ENCODE data around the gene RAB17. TPM values are rescaled to one million over a fixed set of nuclear protein-coding genes. Genes with fewer than 3 reads are reported as not detected.
A peak's percentile ranks its signal among the peaks of the same experiment; 100 is the strongest.

RAB17 gene
- total and polyA plus RNA-seq, 2 donors from 2014 or later = 59.1 to 151 TPM

GRCh38 chr2:237592425-237592980, 2.0 kb upstream of the RAB17 start:
- no peak for FAIRE-seq
- Histone ChIP-seq H3K36me3 (ENCODE audit: control insufficient read depth in 2 of 3, insufficient read depth in 3 of 3, low read length in 3 of 3) (no peaks in the 10 kb centered on the region), H3K4me1 (ENCODE audit: control insufficient read depth in 2 of 3, insufficient read depth in 2 of 3, low read depth in 1 of 3, low read length in 3 of 3) (peaks cover 0 to 13% (median 4%) of the 10 kb centered on the region in 3 donors), H3K4me3 (ENCODE audit: low read length in 3 of 3) (no peak overlapping the region), H3K27me3 (ENCODE audit: control insufficient read depth, insufficient read depth, low read length) (no peaks in the 10 kb centered on the region), H3K9me3 (ENCODE audit: control insufficient read depth in 2 of 3, insufficient read depth in 1 of 3, low read length in 3 of 3) (no peaks in the 10 kb centered on the region), H3K9ac (ENCODE audit: low read length in 3 of 3) (no peak overlapping the region), H3K27ac (ENCODE audit: low read depth in 2 of 2, low read length in 2 of 2) (peak overlapping the region in 1 of 2 donors; percentile 28)
- TF ChIP-seq CTCF (IDR thresholded peaks at IDR 0.05; ENCODE audit: borderline replicate concordance, extremely low read depth, insufficient read depth) = no peak
- DNase-seq = no peak
- intact Hi-C loops (cut with DNase I) = no loop called here

GRCh38 chr2:237591141-237591881, 777 bp upstream of the RAB17 start:
- Histone ChIP-seq H3K36me3 (ENCODE audit: control insufficient read depth in 2 of 3, insufficient read depth in 3 of 3, low read length in 3 of 3) (no peaks in the 10 kb centered on the region), H3K4me3 (ENCODE audit: low read length in 3 of 3) (peak overlapping the region in 2 of 3 donors; percentile 22 to 83), H3K9ac (ENCODE audit: low read length in 3 of 3) (peak overlapping the region in 1 of 3 donors; percentile 79), H3K27me3 (ENCODE audit: control insufficient read depth, insufficient read depth, low read length) (no peaks in the 10 kb centered on the region), H3K27ac (ENCODE audit: low read depth in 2 of 2, low read length in 2 of 2) (peak overlapping the region; percentile 81 to 94), H3K9me3 (ENCODE audit: control insufficient read depth in 2 of 3, insufficient read depth in 1 of 3, low read length in 3 of 3) (no peaks in the 10 kb centered on the region), H3K4me1 (ENCODE audit: control insufficient read depth in 2 of 3, insufficient read depth in 2 of 3, low read depth in 1 of 3, low read length in 3 of 3) (peaks cover 0 to 13% (median 4%) of the 10 kb centered on the region in 3 donors)
- DNase-seq (peak in 2 of 5 donors; percentile 42 to 70), FAIRE-seq (no peak)
- intact Hi-C loops (cut with DNase I) = no loop called here
- TF ChIP-seq CTCF (IDR thresholded peaks at IDR 0.05; ENCODE audit: borderline replicate concordance, extremely low read depth, insufficient read depth) = no peak

- intact Hi-C loops (cut with DNase I) = loop anchor here (10.0 kb wide), 1 partner anchor 157 kb away; no protein-coding TSS in a partner anchor
- Histone ChIP-seq H3K9ac (ENCODE audit: low read length in 3 of 3) (no peak overlapping the region), H3K27ac (ENCODE audit: low read depth in 2 of 2, low read length in 2 of 2) (peak overlapping the region in 1 of 2 donors; percentile 44), H3K4me1 (ENCODE audit: control insufficient read depth in 2 of 3, insufficient read depth in 2 of 3, low read depth in 1 of 3, low read length in 3 of 3) (peaks cover 0 to 10% (median 8%) of the 10 kb centered on the region in 3 donors), H3K36me3 (ENCODE audit: control insufficient read depth in 2 of 3, insufficient read depth in 3 of 3, low read length in 3 of 3) (peaks cover 0 to 2% (median 0%) of the 10 kb centered on the region in 3 donors), H3K9me3 (ENCODE audit: control insufficient read depth in 2 of 3, insufficient read depth in 1 of 3, low read length in 3 of 3) (no peaks in the 10 kb centered on the region), H3K27me3 (ENCODE audit: control insufficient read depth, insufficient read depth, low read length) (no peaks in the 10 kb centered on the region), H3K4me3 (ENCODE audit: low read length in 3 of 3) (peak overlapping the region in 2 of 3 donors; percentile 20 to 29)
- FAIRE-seq (no peak), DNase-seq (no peak)
- no peak for TF ChIP-seq CTCF (IDR thresholded peaks at IDR 0.05; ENCODE audit: borderline replicate concordance, extremely low read depth, insufficient read depth)
Observed at GRCh38 chr2:237588044-237588696, 2.4 kb downstream of the RAB17 start.

Data from kidney (tissue), 14 donors.